ENCODE results near the gene NR1H4. TPM values are rescaled to one million over a fixed set of nuclear protein-coding genes. Genes with fewer than 3 reads are reported as not detected.
"Not testable (repeated sequence)": the region's sequence is repeated elsewhere in the genome, so short reads cannot be mapped to it uniquely, and the experiment has no call there.

Gene NR1H4
- total RNA-seq, 4 donors from 2014 or later = not detected

- Histone ChIP-seq H3K4me1 (no peaks in the 10 kb centered on the region), H3K9me3 (no peaks in the 10 kb centered on the region), H3K36me3 (no peaks in the 10 kb centered on the region), H3K4me3 (no peak overlapping the region), H3K27me3 (no peaks in the 10 kb centered on the region), H3K27ac (no peak overlapping the region)
- 82 to 85% methylated on average over 10 of the region's 10 CpGs for WGBS, 2 donors
- no peak for DNase-seq
- TF ChIP-seq, protein P1, sequence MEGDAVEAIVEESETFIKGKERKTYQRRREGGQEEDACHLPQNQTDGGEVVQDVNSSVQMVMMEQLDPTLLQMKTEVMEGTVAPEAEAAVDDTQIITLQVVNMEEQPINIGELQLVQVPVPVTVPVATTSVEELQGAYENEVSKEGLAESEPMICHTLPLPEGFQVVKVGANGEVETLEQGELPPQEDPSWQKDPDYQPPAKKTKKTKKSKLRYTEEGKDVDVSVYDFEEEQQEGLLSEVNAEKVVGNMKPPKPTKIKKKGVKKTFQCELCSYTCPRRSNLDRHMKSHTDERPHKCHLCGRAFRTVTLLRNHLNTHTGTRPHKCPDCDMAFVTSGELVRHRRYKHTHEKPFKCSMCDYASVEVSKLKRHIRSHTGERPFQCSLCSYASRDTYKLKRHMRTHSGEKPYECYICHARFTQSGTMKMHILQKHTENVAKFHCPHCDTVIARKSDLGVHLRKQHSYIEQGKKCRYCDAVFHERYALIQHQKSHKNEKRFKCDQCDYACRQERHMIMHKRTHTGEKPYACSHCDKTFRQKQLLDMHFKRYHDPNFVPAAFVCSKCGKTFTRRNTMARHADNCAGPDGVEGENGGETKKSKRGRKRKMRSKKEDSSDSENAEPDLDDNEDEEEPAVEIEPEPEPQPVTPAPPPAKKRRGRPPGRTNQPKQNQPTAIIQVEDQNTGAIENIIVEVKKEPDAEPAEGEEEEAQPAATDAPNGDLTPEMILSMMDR (IDR thresholded peaks at IDR 0.05) = no peak
- TF ChIP-seq POLR2A (IDR thresholded peaks at IDR 0.05) = no peak
- intact Hi-C loops (cut with DNase I) = no loop called here
Observed at GRCh38 chr12:100498141-100498540, 24.5 kb downstream of the NR1H4 start.

- Histone ChIP-seq H3K27ac (no peak overlapping the region), H3K27me3 (no peaks in the 10 kb centered on the region), H3K4me3 (no peak overlapping the region), H3K36me3 (no peaks in the 10 kb centered on the region), H3K9me3 (no peaks in the 10 kb centered on the region), H3K4me1 (no peaks in the 10 kb centered on the region)
- 48 to 50% methylated on average over 1 of the region's 1 CpG for WGBS, 2 donors
- TF ChIP-seq, protein P1 (IDR thresholded peaks at IDR 0.05) = no peak
- no peak for TF ChIP-seq POLR2A (IDR thresholded peaks at IDR 0.05)
- intact Hi-C loops (cut with DNase I) = no loop called here
- DNase-seq = no peak
Observed at GRCh38 chr12:100499416-100499815, 25.8 kb downstream of the NR1H4 start.

GRCh38 chr12:100502718-100503117 lies 29.1 kb downstream of the NR1H4 start:
- WGBS, 2 donors = 68 to 79% methylated on average over 4 of the region's 4 CpGs
- H3K27me3 ChIP-seq; intact Hi-C loops (cut with DNase I); H3K9me3 ChIP-seq; H3K4me1 ChIP-seq; H3K4me3 ChIP-seq; H3K36me3 ChIP-seq; DNase-seq; H3K27ac ChIP-seq: not testable (repeated sequence)

DNA sequence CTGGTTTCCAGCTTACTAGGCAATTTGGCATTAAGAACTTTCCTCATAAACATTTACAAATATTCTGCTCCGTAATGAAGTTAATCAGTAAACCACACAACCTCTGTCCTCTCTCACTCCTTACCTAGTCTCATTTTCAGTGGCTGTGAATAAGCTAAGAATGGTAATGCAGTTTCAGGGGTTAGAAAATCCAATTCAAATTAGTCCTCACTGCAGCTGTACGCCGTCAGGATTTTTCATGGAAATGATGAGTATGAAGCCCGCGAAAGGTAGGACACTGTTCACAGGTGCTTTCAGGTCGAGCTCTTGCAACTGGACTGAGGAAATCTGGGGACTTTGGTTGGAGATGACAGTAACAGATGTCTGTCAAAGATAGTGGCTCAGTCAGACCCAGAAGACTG lies 29.6 kb downstream of the NR1H4 start:
- no peak overlapping the region for H3K4me3 ChIP-seq
- no peaks in the 10 kb centered on the region for H3K4me1 ChIP-seq
- DNase-seq = no peak
- TF ChIP-seq, protein P1 (IDR thresholded peaks at IDR 0.05) = no peak
- TF ChIP-seq POLR2A (IDR thresholded peaks at IDR 0.05) = no peak
- WGBS, 2 donors = 84 to 90% methylated on average over 6 of the region's 6 CpGs
- no peaks in the 10 kb centered on the region for H3K9me3 ChIP-seq
- no peaks in the 10 kb centered on the region for H3K27me3 ChIP-seq
- no peak overlapping the region for H3K27ac ChIP-seq
- intact Hi-C loops (cut with DNase I) = no loop called here
- H3K36me3 ChIP-seq = no peaks in the 10 kb centered on the region

DNA sequence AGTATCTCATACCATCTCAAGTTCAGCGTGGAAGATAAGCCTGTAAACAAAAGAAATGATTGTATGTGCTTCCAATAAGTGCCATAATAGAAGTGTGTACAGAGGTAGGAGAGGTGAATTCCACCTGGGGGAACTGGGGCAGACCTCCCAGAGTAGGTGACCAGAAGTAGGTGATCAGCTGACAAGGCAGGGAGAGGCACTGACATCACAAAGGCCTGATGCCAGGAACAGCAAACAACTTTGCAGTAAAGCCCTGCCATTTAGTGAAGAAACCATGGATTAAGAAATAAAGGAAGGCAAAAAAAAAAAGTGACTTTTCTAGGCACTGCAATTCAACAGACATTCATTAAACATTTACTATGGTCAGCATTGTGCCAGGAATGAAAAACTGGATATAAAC lies 31.1 kb downstream of the NR1H4 start:
- no peak for DNase-seq
- intact Hi-C loops (cut with DNase I) = no loop called here
- Histone ChIP-seq H3K36me3 (no peaks in the 10 kb centered on the region), H3K27ac (no peak overlapping the region), H3K4me1 (no peaks in the 10 kb centered on the region), H3K4me3 (no peak overlapping the region), H3K27me3 (no peaks in the 10 kb centered on the region), H3K9me3 (no peaks in the 10 kb centered on the region)
- no peak for TF ChIP-seq POLR2A (IDR thresholded peaks at IDR 0.05)
- TF ChIP-seq, protein P1 (IDR thresholded peaks at IDR 0.05) = no peak
- 40% methylated on average over 1 of the region's 1 CpG; no CpG with 5 or more reads in 1 of the 2 donors for WGBS, 2 donors

DNA sequence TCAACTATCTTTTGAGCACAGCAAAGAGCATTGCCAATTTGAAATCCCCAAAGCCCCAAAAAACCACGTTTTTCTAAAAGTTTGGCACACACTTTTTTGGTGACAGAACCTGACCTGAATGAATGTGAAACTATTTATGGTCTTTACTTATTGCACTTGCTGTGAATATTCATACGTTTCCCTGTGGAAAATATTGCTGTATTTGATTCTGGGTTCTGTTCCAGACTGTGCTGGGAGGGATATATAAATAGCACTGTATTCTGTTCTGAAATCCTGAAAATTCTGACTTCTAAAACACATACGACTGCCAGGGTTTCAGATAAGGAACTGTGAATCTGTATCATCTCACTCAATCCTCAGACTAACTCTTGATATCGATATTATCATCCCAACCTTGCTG lies 35.1 kb downstream of the NR1H4 start:
- H3K4me3 ChIP-seq = no peak overlapping the region
- DNase-seq = no peak
- WGBS, 2 donors = 48 to 49% methylated on average over 4 of the region's 4 CpGs
- intact Hi-C loops (cut with DNase I) = no loop called here
- TF ChIP-seq POLR2A (IDR thresholded peaks at IDR 0.05) = no peak
- TF ChIP-seq, protein P1 (IDR thresholded peaks at IDR 0.05) = no peak
- H3K27ac ChIP-seq = no peak overlapping the region
- H3K27me3 ChIP-seq = no peaks in the 10 kb centered on the region
- no peaks in the 10 kb centered on the region for H3K9me3 ChIP-seq
- H3K4me1 ChIP-seq = no peaks in the 10 kb centered on the region
- H3K36me3 ChIP-seq = no peaks in the 10 kb centered on the region
